Left forelimb (tissue), 1 donor: Measurements from ENCODE around the gene DLEC1.

Source experiments
- DNase-seq: peaks from one replicate; pipeline ENCODE4 v3.0.0-alpha.2; 2018; ENCODE audit warnings: low spot score

The DLEC1 gene

DNA sequence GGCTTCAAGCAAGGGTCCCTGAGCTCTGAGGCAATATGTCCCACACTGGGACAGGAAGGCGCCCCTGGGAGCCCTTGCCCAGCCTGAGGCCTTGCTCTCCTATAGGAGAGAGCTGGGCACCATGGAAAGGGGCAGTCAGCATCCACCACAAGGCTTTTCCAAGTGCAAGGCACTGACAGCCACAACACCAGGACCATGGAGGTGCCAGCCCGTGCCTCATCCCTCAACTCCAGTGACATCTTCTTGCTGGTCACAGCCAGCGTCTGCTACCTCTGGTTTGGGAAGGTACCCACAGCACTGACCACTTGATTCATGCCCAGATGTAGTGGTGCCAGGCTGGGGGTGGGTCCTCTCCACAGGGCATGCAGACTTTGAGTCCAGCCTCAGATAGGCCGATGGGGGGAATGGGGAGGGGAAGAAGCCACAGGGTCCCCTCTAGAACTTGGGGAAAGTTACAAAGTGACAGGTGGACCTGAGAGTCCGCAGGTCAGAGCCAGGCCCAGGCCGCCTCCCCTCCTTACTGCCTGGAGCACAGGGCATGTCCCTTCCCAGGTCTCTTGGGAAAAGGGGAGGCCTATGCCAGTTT is 36.6 kb upstream of the DLEC1 start:
- DNase-seq: no peak

DNA sequence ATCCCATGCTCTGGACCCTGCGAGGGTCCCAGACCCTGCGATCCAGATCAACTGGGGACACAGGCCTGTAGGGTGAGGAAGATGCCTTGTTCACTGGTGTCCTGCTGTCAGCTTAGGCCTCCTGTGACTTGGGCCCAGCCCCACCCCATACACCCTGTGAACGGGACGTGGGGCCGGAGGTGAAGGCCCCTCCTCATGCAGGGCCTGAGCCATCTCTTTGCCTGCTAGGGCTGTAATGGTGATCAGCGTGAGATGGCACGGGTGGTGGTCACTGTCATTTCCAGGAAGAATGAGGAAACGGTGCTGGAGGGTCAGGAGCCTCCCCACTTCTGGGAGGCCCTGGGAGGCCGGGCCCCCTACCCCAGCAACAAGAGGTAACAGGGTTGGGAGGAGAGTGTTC is 36.1 kb upstream of the DLEC1 start:
- no peak for DNase-seq

DNA sequence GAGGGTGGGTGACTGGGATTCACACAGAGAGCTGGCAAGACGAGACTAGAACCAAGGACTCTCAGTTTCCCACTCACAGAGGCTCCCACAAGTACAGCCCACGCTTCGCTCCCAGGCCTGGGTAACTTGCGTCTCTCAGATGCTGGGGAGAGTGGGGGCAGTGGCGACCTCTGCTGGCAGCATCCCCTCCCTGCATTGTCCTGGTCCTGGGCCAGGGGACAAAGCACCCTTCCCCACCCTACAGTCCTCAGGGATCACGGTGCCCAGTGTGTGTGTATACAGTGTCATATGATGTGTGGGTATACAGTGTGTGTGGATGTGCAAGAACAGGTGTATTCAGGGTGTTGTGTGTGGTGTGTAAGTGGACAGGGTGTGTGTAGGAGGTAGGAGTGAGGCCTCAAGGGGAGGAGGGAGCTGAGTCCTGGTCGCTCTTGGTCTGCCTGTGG is 35.6 kb upstream of the DLEC1 start:
- DNase-seq: no peak

DNA sequence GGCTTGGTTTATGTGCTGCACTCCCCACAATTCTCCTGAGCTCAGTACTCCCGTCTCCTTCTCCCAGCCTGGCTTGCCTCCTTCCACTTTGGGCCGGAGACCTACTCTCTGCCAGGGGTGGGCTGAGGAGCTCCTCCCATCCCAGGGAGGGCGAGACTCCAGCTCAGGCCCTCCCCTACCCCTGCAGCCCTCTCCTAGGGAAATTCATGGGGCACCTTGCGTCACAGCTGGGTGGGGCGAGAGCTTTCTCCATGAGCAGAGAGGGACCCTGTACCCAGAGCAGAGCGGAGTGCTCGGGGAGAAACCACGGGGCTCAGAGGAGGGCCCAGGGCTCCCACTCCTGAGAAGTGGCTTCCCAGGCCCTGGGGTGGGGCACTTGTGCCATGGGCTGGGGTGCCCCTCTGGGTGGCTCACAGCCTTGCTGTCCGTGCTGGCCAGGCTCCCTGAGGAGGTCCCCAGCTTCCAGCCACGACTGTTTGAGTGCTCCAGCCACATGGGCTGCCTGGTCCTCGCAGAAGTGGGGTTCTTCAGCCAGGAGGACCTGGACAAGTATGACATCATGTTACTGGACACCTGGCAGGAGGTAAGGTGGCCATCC is 35.1 kb upstream of the DLEC1 start:
- DNase-seq: no peak

DNA sequence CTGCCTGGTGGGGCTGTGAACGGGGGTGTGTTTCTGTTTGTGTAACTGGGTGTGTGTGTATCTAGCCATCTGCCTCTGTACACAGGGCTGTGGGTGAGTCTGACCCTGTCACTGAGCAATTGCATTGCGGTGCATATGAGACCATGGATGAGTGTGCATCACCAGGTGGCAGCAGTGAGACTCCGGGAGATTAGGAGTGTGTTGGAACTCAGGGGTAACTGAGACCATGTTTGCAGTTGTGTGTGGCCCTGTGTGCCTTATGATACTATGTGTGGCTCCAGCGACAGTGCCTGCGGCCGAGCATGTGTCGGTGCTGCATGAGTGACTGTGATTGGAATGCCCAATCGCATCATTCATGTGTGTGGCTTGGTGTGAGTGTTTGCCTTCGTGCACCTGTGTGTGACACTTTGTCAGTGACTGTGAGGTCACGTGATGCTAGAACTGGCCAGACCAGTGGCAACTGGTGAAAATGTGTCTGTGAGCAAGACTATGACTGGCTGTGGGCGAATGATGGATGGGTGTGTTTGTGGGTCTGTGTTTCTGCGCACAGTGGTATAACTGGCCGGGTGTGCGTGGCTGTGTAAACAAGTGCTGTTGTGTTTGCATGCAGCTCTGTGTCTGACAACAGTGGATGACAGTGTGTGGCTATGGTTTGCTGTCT is 34.5 kb upstream of the DLEC1 start:
- no peak for DNase-seq

DNA sequence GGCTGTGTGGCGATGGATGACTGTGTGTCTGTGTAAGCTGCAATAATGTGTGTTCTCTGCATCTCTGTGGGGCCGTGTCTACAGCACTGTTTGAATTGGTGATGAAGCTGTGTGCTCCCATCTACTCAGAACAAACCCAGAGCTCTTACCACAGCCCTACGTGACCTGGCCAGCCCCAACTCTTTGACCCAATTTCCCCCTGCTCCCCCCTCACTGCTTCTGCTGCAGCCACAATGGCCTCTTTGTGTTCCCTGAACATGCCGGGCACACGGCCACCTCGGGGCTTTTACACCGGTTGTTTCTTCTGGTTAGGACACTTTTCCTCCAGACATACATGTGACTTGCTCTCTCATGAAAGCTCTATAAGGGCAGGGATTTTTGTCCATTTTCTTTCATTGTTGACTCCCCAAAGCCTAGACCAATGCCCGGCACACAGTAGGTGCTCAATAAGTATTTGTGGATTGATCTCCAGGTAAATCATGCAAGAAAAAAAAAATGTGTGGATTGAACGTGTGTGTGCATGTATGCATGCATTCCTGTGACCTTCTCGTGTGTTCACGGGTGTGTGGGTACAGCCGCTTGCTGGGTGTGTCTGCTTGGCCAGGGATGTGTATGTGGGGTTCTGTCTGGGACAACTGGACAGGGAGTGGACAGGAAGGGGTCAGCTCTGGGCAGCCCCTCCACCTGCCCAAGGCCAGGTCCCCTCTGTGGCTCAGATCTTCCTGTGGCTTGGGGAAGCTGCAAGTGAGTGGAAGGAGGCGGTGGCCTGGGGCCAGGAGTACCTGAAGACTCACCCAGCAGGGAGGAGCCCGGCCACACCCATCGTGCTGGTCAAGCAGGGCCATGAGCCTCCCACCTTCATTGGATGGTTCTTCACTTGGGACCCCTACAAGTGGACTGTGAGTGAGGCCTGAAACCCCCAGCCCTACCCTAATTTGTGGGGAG is 33.7 kb upstream of the DLEC1 start:
- no peak for DNase-seq

DNA sequence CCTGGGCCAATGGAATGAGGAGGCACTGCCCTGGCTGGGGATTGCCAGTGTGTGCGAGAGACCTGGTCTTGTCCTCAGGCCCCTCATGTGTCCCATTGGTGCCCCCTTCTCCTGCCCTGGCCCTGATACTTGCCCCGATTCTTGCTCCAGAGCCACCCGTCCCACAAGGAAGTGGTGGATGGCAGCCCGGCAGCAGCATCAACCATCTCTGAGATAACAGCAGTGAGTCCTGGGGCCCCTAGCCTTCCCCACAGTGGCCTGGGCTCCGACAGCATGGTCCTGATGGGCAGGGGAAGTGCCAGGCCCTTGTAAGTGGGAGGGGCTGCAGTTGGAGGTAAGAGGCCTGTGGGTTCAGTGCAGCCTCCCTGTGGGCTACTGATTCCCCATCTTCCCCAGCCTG is 33.0 kb upstream of the DLEC1 start:
- DNase-seq: no peak

DNA sequence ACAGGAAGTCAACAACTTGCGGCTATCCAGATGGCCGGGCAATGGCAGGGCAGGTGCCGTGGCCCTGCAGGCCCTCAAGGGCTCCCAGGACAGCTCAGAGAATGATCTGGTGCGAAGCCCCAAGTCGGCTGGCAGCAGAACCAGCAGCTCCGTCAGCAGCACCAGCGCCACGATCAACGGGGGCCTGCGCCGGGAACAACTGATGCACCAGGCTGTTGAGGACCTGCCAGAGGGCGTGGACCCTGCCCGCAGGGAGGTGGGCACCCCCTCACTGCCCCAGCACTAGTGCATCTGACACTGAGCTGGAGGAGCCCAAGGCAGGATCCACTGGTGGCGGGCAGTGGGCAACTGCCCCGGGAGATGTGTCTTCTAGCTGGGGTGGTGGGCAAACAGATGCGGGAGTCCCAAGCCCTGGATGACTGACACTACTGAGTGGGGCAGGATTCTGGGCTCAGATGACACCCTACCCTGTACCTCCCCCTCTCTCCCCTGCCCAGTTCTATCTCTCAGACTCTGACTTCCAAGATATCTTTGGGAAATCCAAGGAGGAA is 32.5 kb upstream of the DLEC1 start:
- no peak for DNase-seq

DNA sequence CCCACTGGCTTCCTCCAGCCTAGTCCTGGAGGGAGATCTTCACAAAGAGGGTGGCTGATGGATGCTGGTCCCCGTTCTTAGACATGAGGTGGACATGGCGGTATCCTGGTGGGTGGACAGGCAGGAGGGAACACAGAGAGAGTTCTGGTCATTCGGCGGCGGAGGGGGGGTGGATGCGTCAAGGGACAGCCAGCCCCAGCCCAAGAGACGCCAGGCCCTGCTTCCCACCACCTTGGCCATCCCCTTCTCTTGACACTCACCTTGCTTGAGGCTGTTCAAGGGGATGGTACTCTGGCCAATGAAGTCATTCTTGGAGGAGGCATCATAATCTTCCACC is 31.3 kb upstream of the DLEC1 start:
- DNase-seq: no peak

DNA sequence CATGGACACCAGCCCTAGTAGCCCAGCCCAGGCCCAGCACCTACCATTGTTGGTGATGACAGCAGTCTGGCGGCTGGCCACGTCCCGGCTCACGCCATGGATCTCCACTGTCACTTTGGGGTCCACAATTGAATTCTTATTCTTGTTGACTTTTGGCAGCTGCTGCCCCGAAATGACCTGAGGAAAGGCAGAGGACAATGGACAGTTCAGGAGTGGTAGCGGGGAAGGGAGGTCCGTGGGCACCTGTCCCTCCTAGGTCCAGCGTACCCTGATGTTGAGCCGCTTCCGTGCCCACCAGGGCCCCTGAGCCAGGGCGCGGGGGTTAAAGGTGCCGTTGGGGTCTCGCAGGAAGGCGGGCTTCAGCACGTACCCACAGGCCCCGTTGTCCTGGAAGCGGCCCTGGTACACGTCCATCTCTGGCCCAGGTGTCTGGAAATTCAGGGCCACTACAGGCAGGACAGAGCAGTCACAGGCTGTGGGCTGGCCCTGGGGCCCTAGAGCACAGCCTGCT is 30.8 kb upstream of the DLEC1 start:
- no peak for DNase-seq

DNA sequence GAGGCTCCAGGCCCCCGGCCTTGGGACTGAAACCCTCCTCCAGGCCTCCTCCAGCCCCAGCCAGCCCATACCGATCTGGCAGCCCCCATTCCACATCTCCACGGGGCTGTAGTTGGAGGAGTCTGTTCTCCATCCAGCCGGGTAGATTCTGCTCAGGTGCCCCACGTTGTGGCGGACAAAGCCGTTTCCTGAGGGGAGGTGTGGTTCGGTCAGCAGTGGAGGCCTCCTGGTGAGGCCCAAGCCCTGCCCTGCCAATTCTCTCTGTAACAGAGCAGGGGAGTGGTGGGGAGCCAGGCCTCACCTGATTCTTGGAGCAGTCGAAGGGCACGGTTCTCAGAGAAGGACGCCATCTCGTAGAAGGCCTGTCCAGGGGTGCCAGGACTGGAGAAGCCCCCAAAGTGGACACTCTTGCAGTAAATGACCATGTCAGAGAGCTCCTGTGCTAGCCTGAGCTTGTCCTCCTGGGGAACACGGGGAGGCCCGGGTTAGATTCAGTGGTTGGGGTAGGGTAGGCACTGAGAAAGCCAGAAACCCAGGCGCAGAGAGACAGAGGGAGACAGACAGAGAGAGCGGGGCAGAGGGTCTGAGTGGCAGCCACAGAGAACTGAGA is 29.9 kb upstream of the DLEC1 start:
- no peak for DNase-seq

DNA sequence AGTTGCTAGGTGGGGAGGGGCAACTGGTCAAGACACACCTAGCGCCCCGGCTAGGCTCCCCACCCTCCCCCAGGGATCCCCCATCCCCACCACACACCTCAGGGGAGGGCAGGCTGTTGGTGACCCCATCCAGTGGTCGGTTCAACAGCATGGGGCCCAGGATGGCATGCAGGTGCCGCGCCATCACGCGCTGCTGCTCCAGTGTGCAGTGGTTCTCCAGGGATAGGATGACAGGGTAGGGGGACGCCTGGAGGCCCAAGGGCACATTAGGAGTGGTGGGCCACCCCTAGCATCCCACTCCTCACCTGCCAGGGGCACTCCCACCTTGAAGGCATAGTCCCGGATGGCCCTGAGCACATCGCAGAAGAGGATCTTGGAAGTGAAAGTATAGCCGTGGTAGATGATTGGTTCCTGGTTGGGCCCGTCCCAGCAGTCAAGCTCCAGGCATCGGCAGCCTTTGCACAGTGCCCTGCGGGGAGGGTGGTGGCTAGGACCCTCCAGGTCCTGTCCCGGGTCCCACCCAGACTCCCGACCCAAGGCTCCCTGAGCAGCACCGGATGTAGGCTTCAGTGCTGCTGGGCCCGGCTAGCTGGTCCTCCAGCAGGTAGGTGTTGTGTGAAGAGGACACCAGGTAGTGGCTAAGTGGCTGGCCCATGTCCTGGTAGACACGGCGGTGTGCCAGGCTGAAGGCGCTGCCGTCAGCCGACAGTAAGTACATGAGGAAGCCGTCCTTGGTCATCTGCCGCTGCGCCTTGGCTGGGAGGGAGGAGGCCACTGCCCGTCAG is 29.0 kb upstream of the DLEC1 start:
- no peak for DNase-seq

DNA sequence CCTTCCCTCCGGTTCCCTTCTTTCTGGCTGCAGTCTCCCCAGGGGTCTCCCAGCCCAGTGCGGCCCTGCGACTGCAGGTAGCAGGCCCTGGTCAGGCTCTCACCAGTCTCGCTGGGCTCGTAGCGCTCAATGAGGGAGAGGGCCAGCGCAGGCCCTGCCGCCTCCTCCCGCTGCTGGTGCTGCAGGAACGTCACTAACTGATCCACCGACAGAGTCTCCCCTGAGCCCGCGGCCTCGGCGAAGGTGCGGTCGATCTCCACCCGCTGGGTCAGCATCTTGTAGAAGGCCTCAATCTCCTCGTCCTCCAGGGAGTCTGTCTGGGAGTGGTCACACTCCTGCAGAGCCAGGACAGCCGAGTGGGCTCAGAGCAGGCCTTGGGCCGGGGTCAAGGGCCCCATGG is 27.9 kb upstream of the DLEC1 start:
- no peak for DNase-seq

DNA sequence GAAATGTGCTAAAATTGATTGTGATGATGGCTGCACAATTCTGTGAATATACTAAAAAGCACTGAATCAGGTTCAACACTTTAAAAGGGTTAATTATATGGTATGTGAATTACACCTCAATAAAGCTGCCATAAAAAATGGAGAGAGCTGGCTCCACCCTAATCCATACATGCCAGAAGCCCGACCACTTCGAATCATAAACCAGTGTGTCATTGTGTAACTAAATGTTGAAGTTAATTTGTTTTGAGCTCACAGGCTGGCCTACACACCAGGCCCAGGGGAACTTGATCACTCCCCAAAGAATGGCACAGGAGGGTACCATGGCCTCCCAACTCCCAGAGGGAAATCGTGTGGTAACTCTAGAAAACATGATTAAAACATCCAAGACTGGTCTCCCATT is 23.5 kb upstream of the DLEC1 start:
- no peak for DNase-seq

DNA sequence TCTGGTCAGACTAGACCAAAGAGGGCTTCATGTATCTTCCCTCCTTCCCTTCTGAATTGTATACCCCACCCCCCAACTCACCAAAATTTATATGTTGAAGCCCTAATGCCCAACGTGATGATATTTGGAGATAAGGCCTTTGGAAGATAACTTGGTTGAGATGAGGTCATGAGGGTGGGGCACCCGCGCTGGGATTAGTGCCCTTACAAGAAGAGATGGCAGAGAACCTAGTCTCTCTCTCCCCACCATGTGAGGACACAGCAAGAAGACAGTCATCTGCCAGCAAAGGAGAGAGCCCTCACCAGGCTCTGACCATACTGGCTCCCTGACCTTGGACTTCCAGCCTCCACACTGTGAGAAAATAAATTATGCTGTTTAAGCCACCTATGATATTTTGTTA is 23.0 kb upstream of the DLEC1 start:
- DNase-seq: no peak

DNA sequence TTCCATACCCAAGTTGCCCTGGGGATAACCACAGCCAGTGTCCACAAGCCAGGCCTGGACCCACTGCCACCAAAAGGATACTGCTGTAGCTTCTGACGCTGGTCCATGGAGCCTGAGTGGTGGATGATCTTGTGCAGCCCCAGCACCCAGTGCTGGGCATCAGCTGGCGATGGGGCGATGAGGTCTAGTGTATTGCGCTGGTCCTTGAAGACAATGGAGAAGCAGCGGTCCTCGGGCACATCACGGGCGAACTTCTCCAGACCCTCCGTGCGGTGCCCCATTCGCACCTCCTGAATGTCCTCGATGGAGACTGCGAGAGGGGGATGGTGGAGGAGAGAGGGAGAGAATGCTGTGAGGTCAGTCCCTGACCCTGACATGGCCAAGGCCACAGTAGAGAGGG is 22.6 kb upstream of the DLEC1 start:
- no peak for DNase-seq

DNA sequence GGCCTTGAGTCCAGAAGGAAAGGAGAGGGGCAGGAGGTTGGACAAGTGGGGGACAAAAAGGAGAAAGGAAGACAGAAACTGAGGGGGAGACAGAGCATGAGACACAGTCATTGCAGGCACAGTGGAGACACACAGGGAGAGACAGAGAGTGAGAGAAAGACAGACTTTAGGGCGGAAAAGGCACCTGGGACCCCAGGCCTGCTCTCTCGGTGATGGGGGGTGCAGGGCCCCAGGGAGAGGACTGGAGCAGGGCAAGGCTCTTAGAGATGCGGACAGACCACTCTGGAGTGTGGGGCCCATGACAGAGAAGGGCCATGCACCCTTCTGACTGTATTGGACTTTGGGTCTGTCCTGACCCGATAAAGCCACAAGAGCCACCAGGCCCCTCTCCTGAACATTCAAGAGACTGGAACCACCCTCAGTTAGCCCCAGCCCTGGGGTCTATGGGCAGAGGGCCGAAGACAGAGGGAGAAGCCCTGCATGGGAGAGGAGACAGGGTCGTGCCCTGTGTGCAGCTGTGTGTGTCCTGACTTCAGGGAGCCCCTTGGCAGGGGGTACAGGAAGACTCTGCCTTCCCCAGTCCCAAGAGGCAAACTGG is 22.1 kb upstream of the DLEC1 start:
- no peak for DNase-seq

DNA sequence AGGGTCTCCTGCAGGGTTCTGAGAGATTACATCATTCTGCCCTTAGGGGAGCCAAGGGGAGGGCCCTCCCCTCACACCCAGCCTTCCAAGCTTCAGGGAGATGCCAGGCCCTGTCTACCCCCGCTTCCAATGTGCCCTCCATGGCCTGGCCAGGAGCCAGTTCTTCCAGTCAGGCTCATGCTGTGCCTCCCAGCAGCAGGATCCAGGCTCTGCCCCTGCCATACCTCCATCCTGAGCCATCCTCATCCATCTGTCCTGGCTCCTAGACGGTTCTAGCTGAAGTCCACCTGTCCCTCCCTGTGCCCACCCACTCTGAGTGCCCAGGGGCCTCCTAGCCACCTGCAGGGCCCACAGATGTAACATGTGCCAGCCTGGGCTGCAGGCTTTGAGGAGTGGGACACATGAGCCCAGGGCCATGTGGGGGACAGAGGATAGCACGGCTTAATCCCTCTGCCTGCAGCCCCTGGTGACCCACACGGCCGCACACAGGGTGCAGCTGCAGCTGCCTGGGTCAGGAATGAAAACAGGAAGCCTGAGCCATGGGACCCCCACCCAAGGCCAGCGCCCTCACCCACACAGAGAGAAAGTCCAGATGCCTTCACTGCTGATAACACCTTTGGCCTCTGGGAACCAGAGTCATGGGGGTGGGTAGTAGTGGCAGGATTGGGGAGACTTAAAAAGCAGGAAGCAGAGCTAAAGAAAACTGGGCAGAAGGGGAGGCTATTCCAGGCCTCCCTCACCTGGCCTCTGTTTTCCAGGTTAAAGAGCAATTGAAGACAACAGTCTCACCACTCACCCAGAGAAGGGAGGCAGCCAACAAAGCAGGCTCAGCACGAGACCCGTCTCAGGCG is 21.3 kb upstream of the DLEC1 start:
- no peak for DNase-seq
